Naive thymus-derived CD8-positive, alpha-beta T cell (primary cell): ENCODE data around the gene EMILIN3. TPM values are rescaled to one million over a fixed set of nuclear protein-coding genes. Genes with fewer than 3 reads are reported as not detected.

Experiments
- ATAC-seq, 2 donors: fragments of 150-1000 bp; cut with Tn5 transposase in 1 of 2; sonication (Bioruptor Pico), chemical (Tn5 transposase) in 1 of 2; 1 replicate in 1 of 2; 2 replicates in 1 of 2; pipeline ENCODE4 v1.10.0; 2021; ENCODE audit warnings: mild to moderate bottlenecking in 2 of 2, moderate library complexity in 2 of 2
- POLR2A ChIA-PET: fragments of 350-600 bp; sonication (Branson Sonifier 250); formaldehyde crosslinking; loops from one replicate; lab custom pipeline; 2021; ENCODE audit warnings: antibody characterized with exemption; lab: Charles Lee
- DNase-seq, 10 donors: peaks; one replicate each; pipeline versions ENCODE4 v3.0.0 to v3.0.0-alpha.2; 2020 to 2022
- H3K27ac Mint-ChIP-seq, 10 donors: one replicate each; pipeline ENCODE4 v1.8.0; 2020 to 2022; ENCODE audit warnings: mild to moderate bottlenecking in 10 of 10, mixed read lengths in 10 of 10, moderate library complexity in 4 of 10, inconsistent platforms in 1 of 10
- H3K27me3 Mint-ChIP-seq, 5 donors: one replicate each; pipeline ENCODE4 v1.8.0; 2021 to 2022; ENCODE audit warnings: mixed read lengths in 5 of 5
- H3K36me3 Mint-ChIP-seq, 3 donors: one replicate each; pipeline ENCODE4 v1.8.0; 2020 to 2022; ENCODE audit warnings: mixed read lengths in 3 of 3, mild to moderate bottlenecking in 2 of 3, inconsistent platforms in 1 of 3
- H3K4me1 Mint-ChIP-seq, 4 donors: one replicate each; pipeline ENCODE4 v1.8.0; 2021 to 2022; ENCODE audit warnings: mixed read lengths in 4 of 4
- H3K4me3 Mint-ChIP-seq, 10 donors: one replicate each; pipeline ENCODE4 v1.8.0; 2020 to 2022; ENCODE audit warnings: mild to moderate bottlenecking in 10 of 10, mixed read lengths in 10 of 10, moderate library complexity in 6 of 10, inconsistent platforms in 1 of 10
- H3K9me3 Mint-ChIP-seq, 9 donors: one replicate each; pipeline ENCODE4 v1.8.0; 2020 to 2022; ENCODE audit warnings: mixed read lengths in 9 of 9, mild to moderate bottlenecking in 3 of 9, inconsistent platforms in 1 of 9, moderate library complexity in 1 of 9
- polyA plus RNA-seq, 3 donors: library from polyadenylated mRNA; unstranded; fragments of 300-500 nt; fragmentation: Illumina TruSeq; gene quantifications; one replicate each; pipeline ENCODE4 v1.2.3, GENCODE V29; 2021
- total RNA-seq, 8 experiments: library from RNA in 2 of 8; stranded (reverse) in 2 of 8; gene quantifications; one replicate each; pipeline ENCODE4 v1.2.3 and lab custom pipeline; 2021 to 2026

Gene EMILIN3
- total and polyA plus RNA-seq, 5 experiments from 2014 or later = 0.13 TPM; not detected in 4

DNA sequence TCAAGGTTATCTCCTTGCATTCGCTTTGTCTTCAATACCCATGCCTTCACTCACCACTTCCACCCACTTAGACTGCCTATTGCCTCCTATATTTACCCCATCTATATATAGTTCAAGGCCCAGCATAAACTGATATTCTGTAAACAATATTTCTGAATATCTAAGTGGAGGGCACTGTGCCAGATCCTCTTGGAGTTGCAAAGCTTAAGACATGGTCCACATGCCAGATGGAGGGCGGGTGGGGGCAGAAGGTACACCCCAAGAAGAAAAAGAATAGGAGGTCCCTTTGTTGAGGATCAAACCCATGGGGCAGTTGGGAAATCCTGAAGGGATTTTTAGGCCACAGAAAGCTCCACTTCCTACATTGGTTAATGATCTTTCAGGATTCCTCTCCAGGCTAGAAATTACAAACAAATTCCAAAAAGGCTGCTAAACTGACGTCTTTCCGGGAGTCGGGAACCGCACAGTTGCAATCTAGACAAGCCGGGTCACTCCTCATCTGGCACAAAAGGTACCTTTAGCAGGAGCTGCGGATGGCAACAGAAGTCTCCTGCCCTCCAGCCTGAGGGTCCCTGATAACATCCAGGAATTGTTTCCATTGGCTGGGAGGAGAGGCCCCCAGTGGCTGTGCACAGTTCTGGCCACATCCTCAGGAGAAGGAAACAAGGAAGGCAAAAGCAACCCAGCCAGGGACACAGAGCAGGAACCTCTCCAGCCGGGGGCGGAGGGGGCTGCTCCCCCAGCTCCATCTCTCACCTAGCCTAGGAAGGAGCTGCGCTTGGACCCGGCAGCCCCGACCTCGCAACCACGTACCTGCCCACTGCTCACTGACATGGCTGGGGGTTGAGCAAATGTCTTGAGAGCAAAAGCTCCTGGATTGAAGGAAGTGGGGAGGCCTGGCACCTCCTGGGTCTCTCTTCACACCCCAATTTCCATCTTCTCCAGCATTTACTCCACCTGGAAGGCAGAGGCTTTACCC is 31.9 kb downstream of the EMILIN3 start:
- ATAC-seq = no peak
- peaks cover 4 to 17% (median 6%) of the 10 kb centered on the region in 5 donors for H3K27me3 Mint-ChIP-seq
- H3K4me3 Mint-ChIP-seq = no peak overlapping the region
- H3K9me3 Mint-ChIP-seq = no peaks in the 10 kb centered on the region
- peak in 1 of 10 donors; percentile 37 for DNase-seq
- peaks cover 6 to 9% (median 7%) of the 10 kb centered on the region in 4 donors for H3K4me1 Mint-ChIP-seq
- POLR2A ChIA-PET = no interaction called here
- H3K36me3 Mint-ChIP-seq = no peaks in the 10 kb centered on the region
- no peak overlapping the region for H3K27ac Mint-ChIP-seq

DNA sequence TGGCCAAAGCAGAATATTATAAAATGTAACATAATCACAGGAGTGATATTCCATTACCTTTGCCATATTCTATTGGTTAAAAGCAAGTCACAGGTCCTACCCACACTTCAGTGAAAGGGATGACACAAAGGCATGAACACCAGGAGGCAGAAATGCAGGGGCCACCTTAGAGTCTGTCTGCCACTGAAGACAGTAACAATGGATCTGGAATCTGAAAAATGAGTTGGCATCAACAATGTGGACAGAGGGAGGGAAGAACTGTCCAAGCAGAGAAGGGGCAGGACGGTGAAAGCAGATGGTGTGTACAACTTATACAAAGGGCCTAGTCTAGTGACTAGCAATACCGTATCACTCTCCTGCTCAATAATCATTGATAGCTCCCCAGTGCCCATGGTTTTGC is 32.6 kb downstream of the EMILIN3 start:
- POLR2A ChIA-PET = no interaction called here
- Mint-ChIP-seq H3K4me1 (peaks cover 5 to 12% (median 10%) of the 10 kb centered on the region in 4 donors), H3K4me3 (no peak overlapping the region), H3K9me3 (no peaks in the 10 kb centered on the region), H3K27me3 (peaks cover 0 to 13% (median 4%) of the 10 kb centered on the region in 5 donors), H3K27ac (no peak overlapping the region), H3K36me3 (no peaks in the 10 kb centered on the region)
- DNase-seq = peak in 1 of 10 donors; percentile 8
- ATAC-seq = no peak

DNA sequence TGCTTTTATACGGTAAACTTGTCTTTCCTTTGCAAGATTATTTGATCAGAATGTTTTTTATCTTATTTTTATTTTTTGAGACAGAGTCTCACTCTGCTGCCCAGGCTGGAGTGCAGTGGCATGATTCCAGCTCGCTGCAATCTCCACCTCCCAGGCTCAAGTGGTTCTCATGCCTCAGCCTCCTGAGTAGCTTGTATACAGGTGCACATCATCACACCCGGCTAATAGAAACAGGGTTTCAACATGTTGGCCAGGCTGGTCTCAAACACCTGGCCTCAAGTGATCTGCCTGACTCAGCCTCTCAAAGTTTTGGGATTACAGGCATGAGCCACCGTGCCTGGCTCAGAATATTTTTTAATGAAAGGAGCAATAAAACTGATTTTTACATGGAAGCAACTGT is 34.9 kb downstream of the EMILIN3 start:
- Mint-ChIP-seq H3K4me1 (peaks cover 5 to 16% (median 13%) of the 10 kb centered on the region in 4 donors), H3K27ac (no peak overlapping the region), H3K27me3 (peaks cover 0 to 8% (median 3%) of the 10 kb centered on the region in 5 donors), H3K4me3 (no peak overlapping the region), H3K36me3 (no peaks in the 10 kb centered on the region), H3K9me3 (no peaks in the 10 kb centered on the region)
- POLR2A ChIA-PET = no interaction called here
- DNase-seq = no peak
- no peak for ATAC-seq

DNA sequence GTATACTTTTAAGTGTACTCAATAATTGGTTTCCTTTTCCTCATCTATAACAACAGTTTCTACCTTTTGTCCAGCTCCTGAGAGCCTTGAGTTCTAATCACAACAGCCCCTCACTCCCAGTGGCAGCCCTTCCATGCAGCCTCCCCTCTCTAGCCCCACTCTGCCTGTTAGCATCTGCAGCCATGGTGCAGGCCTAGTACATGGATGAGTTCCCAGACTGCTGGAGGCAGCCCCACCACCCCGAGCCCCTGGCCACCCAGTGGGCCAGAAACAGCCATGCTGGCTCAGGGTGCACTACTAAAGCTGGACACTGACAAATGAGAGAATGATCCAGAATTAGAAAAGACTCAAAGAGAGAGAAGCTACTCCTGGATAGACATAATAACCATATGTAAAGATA is 35.7 kb downstream of the EMILIN3 start:
- peak in 1 of 10 donors; percentile 10 for DNase-seq
- no peaks in the 10 kb centered on the region for H3K9me3 Mint-ChIP-seq
- no peak overlapping the region for H3K4me3 Mint-ChIP-seq
- H3K36me3 Mint-ChIP-seq = no peaks in the 10 kb centered on the region
- H3K27me3 Mint-ChIP-seq = peaks cover 0 to 4% (median 0%) of the 10 kb centered on the region in 5 donors
- POLR2A ChIA-PET = no interaction called here
- H3K27ac Mint-ChIP-seq = peak overlapping the region in 1 of 10 donors; percentile 58
- ATAC-seq = no peak
- H3K4me1 Mint-ChIP-seq = peaks cover 5 to 16% (median 13%) of the 10 kb centered on the region in 4 donors

DNA sequence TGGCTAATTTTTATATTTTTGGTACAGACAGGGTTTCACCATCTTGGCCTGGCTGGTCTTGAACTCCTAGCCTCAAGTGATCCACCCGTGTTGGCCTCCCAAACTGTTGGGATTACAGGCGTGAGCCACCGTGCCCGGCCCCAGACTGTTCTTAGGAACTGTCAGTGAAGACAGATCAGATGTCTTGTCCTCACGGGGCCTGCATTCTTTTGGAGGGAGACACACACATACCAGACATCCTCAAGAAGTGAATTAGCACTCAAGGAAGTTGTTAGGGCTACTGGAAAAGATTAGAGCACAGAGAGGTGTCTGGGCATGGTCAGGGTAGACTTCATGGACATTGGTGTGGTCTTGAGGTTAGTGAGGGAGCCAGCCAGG is 36.3 kb downstream of the EMILIN3 start:
- Mint-ChIP-seq H3K4me1 (peaks cover 5 to 16% (median 13%) of the 10 kb centered on the region in 4 donors), H3K4me3 (no peak overlapping the region), H3K27me3 (peaks cover 0 to 4% (median 0%) of the 10 kb centered on the region in 5 donors), H3K9me3 (no peaks in the 10 kb centered on the region), H3K36me3 (no peaks in the 10 kb centered on the region), H3K27ac (no peak overlapping the region)
- POLR2A ChIA-PET = no interaction called here
- no peak for DNase-seq
- no peak for ATAC-seq

DNA sequence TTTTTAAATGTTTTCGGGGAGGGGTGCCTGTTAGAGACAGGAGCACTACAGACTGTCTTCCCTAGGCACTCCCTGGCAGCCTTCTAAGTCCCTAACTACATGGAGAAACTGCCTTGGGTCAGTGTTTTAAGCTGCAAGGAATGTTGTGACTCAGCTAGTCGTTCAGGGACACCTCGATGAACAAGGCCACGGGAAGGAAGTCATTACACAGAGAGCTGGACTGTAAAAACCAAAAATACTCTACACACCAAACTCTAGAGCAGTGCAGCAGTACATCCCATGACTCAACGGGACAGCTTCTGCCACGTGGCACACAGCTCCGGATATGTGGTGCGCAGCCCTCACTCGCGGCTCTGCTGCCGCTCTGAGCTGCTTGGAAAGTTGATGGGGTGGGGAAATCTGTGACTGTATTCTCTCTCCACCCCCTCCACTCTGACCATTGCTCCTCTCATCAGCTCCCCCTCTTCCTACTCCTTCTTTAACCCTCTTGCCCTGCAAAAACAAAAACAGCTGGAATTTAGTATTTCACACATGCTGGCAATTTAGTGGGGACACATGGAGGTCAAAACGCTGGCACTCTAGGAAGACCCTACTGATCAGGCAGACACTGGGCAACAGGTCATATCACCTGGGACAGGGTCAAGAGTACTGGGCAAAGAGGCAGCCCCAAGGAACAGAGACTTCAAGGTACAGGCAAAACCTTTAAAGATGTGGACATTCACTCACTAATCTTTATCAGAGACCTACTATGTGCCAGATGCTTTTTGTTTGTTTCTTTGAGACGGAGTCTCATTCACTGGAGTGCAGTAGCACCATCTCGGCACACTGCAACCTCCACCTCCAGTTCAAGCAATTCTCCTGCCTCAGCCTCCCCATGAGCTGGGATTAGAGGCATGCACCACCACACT is 36.9 kb downstream of the EMILIN3 start:
- H3K27me3 Mint-ChIP-seq = peaks cover 0 to 2% (median 0%) of the 10 kb centered on the region in 5 donors
- peak; percentile 11 to 72 (median 40) for DNase-seq
- POLR2A ChIA-PET = interaction anchor here (1.1 kb wide), 1 partner anchor 13 kb away, joined by 3 read pairs; the partner anchor contains the start of gene ZHX3
- H3K4me3 Mint-ChIP-seq = peak overlapping the region in 8 of 10 donors; percentile 11 to 50 (median 28)
- no peaks in the 10 kb centered on the region for H3K36me3 Mint-ChIP-seq
- ATAC-seq = peak; percentile 100
- peaks cover 5 to 16% (median 13%) of the 10 kb centered on the region in 4 donors for H3K4me1 Mint-ChIP-seq
- H3K27ac Mint-ChIP-seq = peak overlapping the region in 6 of 10 donors; percentile 9 to 65 (median 46)
- no peaks in the 10 kb centered on the region for H3K9me3 Mint-ChIP-seq

DNA sequence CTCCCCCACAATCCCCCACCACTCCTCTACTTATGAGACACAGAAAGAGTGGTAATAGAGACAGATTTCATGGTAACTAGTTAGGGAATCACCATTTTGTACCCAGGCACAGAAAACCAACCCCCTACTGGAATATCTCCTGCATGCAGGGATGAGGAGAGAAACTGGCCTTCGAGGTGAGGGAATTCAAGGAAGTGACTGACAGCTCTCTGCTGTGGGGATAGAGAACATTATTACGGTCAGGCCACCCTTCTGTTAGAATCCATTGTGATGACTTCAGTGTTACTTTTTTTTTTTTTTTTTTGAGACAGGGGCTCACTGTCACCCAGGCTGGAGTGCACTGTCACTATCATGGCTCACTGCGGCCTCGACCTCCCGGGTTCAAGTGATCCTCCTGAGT is 39.4 kb downstream of the EMILIN3 start:
- no peaks in the 10 kb centered on the region for H3K27me3 Mint-ChIP-seq
- H3K9me3 Mint-ChIP-seq = no peaks in the 10 kb centered on the region
- H3K36me3 Mint-ChIP-seq = no peaks in the 10 kb centered on the region
- H3K4me3 Mint-ChIP-seq = no peak overlapping the region
- POLR2A ChIA-PET = interaction anchor here (0.6 kb wide), 1 partner anchor 286 kb away, joined by 4 read pairs; no protein-coding TSS in a partner anchor
- no peak for ATAC-seq
- no peak for DNase-seq
- peaks cover 5 to 16% (median 13%) of the 10 kb centered on the region in 4 donors for H3K4me1 Mint-ChIP-seq
- H3K27ac Mint-ChIP-seq = no peak overlapping the region

DNA sequence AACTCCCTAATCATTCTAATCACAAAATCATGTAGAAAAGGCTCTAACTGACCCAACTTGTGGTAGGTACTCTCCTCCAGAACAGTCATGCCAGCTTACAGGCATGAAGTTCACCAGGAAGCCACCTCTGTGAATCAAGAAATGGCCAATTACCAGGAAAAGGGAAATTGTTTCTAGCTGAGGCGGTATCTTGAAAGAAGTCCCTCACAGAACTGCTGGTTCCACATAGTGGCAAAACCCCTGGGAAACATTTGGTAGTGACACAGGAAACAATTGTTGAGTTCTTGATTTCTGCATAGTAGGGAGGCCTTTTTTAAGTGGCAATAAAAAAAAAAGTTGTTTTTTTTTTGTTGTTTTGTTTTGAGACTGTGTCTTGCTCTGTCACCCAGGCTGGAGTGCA is 45.6 kb downstream of the EMILIN3 start:
- Mint-ChIP-seq H3K4me1 (peaks cover 9 to 19% (median 17%) of the 10 kb centered on the region in 4 donors), H3K36me3 (no peaks in the 10 kb centered on the region), H3K4me3 (no peak overlapping the region), H3K27me3 (no peaks in the 10 kb centered on the region), H3K9me3 (no peaks in the 10 kb centered on the region), H3K27ac (peak overlapping the region in 2 of 10 donors; percentile 51 to 63)
- no peak for ATAC-seq
- no peak for DNase-seq
- POLR2A ChIA-PET = no interaction called here

DNA sequence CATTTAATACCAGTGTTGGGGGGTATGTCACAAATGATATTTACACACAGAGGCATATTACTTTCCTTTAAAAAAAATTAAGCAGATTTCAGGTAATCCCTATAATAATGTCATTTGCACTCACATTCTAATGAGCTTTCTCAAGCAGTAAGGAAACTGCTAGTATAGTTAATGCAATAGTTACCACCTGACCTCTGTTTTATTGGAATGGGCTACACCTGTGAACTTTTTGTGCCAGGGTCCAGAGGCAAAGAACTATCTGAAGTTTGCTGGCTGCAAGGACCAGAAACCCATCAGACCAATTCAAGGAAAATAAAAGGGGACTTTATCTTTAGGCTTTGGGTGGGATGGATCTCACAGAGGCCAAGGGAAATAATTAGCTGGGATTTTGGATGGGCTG is 46.2 kb downstream of the EMILIN3 start:
- POLR2A ChIA-PET = no interaction called here
- Mint-ChIP-seq H3K4me1 (peaks cover 9 to 22% (median 20%) of the 10 kb centered on the region in 4 donors), H3K4me3 (no peak overlapping the region), H3K36me3 (no peaks in the 10 kb centered on the region), H3K27me3 (no peaks in the 10 kb centered on the region), H3K9me3 (no peaks in the 10 kb centered on the region), H3K27ac (peak overlapping the region in 4 of 10 donors; percentile 0 to 52 (median 41))
- DNase-seq (no peak), ATAC-seq (no peak)

DNA sequence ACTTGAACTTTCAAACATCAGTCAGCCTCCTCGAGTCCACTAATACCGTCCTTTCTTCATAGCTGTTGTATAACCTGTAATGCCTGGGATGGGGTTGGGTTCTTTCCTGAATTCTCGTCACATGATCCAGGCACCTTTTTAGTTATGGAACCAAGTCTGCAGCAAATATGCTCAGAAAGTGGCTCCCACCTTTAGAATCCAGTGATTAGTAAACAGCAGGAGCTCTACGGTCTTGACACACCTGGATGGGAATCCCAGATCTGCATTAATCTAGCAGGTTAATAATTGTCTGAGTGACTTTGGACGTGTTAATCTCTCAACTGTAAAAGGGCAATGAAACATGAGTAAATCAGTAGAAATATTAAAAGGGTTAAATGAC is 48.4 kb downstream of the EMILIN3 start:
- Mint-ChIP-seq H3K36me3 (no peaks in the 10 kb centered on the region), H3K4me1 (peaks cover 9 to 24% (median 21%) of the 10 kb centered on the region in 4 donors), H3K9me3 (no peaks in the 10 kb centered on the region), H3K27ac (peak overlapping the region in 8 of 10 donors; percentile 20 to 86 (median 72)), H3K4me3 (peak overlapping the region; percentile 49 to 87 (median 72)), H3K27me3 (no peaks in the 10 kb centered on the region)
- DNase-seq (no peak), ATAC-seq (no peak)
- POLR2A ChIA-PET = interaction anchor here (1.1 to 1.4 kb wide), 2 partner anchors 161 to 183 kb away, joined by 3 to 8 read pairs; no protein-coding TSS in a partner anchor

DNA sequence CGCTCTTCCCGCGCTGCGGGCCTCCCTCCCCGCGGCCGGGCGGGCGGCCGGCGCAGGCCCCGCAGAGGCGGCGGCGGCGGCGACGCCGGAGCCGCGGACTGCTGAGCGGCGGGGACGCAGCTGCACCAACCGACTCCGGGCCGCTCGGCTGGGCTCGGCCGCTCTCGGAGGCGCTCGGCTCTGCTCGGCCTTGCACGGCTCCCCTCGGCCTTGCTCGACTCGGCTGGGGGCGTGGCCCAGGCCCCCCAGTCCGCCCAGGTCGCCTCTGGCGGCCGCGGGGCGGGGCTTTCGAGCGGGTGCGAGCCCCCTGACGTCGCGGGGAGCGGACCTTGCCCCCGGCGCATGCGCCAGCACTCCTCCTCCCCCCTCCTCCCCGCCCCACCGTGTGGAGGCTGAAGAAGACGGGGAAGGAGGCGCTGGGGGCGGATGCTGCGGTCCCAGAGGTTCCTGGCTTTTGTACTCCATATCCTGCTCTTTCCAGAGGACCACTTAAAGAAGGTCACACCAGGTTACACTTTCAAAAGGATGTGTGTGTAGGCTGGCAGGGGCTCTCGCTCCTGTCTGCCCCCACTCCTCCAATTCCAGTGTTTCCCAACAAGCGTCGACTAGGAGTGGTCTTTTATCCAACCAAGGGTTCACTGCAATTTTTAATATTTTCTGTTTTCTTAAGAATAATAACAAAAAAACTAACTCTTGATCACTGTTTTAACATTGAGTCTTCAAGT is 48.9 kb downstream of the EMILIN3 start, which contains the start of gene ZHX3:
Gene ZHX3, minus strand, starts transcription at position 186 of the 725 bp plus-strand sequence. CDS start 112,815 bp downstream, outside the sequence.
- ATAC-seq (peak; percentile 96 to 97), DNase-seq (peak; percentile 93 to 99 (median 97))
- Mint-ChIP-seq H3K27me3 (no peaks in the 10 kb centered on the region), H3K27ac (peak within 1 kb of the TSS; percentile 73 to 92 (median 82)), H3K36me3 (no peaks in the 10 kb centered on the region), H3K4me1 (peaks cover 9 to 24% (median 21%) of the 10 kb centered on the region in 4 donors), H3K9me3 (no peaks in the 10 kb centered on the region), H3K4me3 (peak within 1 kb of the TSS; percentile 83 to 95 (median 88))
- POLR2A ChIA-PET = interaction anchor here (0.7 to 1.4 kb wide), 4 partner anchors 12 to 183 kb away, joined by 3 to 8 read pairs (median 4); no protein-coding TSS in a partner anchor
